GM21717 (cell line): ENCODE measurements around the gene WDR6.

Experiments
- ATAC-seq: cut with Tn5 transposase; IDR thresholded peaks from one replicate; pipeline ENCODE4 v1.9.1; 2021; ENCODE audit warnings: mild to moderate bottlenecking, moderate library complexity; ENCODE audit not compliant: unreplicated experiment

The WDR6 gene

GRCh38 chr3:49015072-49015471 lies 7.9 kb downstream of the WDR6 start:
- ATAC-seq = no peak

- no peak for ATAC-seq
Observed at GRCh38 chr3:49015765-49016164, 8.6 kb downstream of the WDR6 start.

GRCh38 chr3:49016414-49017228 lies 9.4 kb downstream of the WDR6 start:
- no peak for ATAC-seq

GRCh38 chr3:49017229-49017970 lies 10.2 kb downstream of the WDR6 start:
- no peak for ATAC-seq

GRCh38 chr3:49017971-49018706 lies 10.9 kb downstream of the WDR6 start, which contains the start of gene DALRD3:
Gene DALRD3 (minus strand): TSS chr3:49018580. CDS start chr3:49018564, 16 bp downstream.
- no peak for ATAC-seq

- ATAC-seq = no peak
Observed at GRCh38 chr3:49018707-49019006, 11.5 kb downstream of the WDR6 start.

GRCh38 chr3:49019941-49020329 lies 12.7 kb downstream of the WDR6 start:
- ATAC-seq = no peak

GRCh38 chr3:49020330-49021212 lies 13.4 kb downstream of the WDR6 start:
- ATAC-seq = peak; percentile 5

GRCh38 chr3:49021213-49021812 lies 14.1 kb downstream of the WDR6 start:
- peak; percentile 45 for ATAC-seq

- ATAC-seq = peak; percentile 49
Observed at GRCh38 chr3:49021813-49022687, 14.9 kb downstream of the WDR6 start, which contains the start of gene NDUFAF3. Gene NDUFAF3 (plus strand): TSS chr3:49022121. CDS start chr3:49022145, 24 bp downstream.

GRCh38 chr3:49022688-49023171 lies 15.5 kb downstream of the WDR6 start:
- ATAC-seq = no peak

- no peak for ATAC-seq
Observed at GRCh38 chr3:49023775-49024174, 16.6 kb downstream of the WDR6 start.

- ATAC-seq = no peak
Observed at GRCh38 chr3:49024449-49024848, 17.3 kb downstream of the WDR6 start.

- ATAC-seq = no peak
Observed at GRCh38 chr3:49025005-49025792, 18.0 kb downstream of the WDR6 start.

GRCh38 chr3:49025793-49026520 lies 18.8 kb downstream of the WDR6 start:
- no peak for ATAC-seq

GRCh38 chr3:49026536-49026935 lies 19.3 kb downstream of the WDR6 start:
- ATAC-seq = no peak

- ATAC-seq = no peak
Observed at GRCh38 chr3:49027634-49028033, 20.4 kb downstream of the WDR6 start.

- ATAC-seq = no peak
Observed at GRCh38 chr3:49028298-49028672, 21.1 kb downstream of the WDR6 start.
